ENCODE results near the gene INPP5E. TPM values are rescaled to one million over a fixed set of nuclear protein-coding genes. Genes with fewer than 3 reads are reported as not detected.

The INPP5E gene
- total RNA-seq, 1 experiment from 2014 or later = 11.3 TPM

- intact Hi-C loops (cut with micrococcal nuclease; ENCODE audit: unreplicated experiment) = no loop called here
- Mint-ChIP-seq H3K4me1 (ENCODE audit: low read depth, unreplicated experiment) (no peaks in the 10 kb centered on the region), H3K9me3 (ENCODE audit: low read depth, unreplicated experiment) (no peaks in the 10 kb centered on the region), H3K27me3 (ENCODE audit: unreplicated experiment) (no peaks in the 10 kb centered on the region), H3K36me3 (ENCODE audit: insufficient read depth, unreplicated experiment) (peaks cover 23% of the 10 kb centered on the region), H3K27ac (ENCODE audit: unreplicated experiment) (no peak overlapping the region), H3K4me3 (ENCODE audit: low read depth, unreplicated experiment) (no peak overlapping the region)
- DNase-seq = no peak
- CTCF ChIA-PET = no interaction called here
- no peak for TF ChIP-seq CTCF (IDR thresholded peaks at IDR 0.05; ENCODE audit: unreplicated experiment)
- BruUV-seq (replicated peaks) = no TSS peak
Measured at GRCh38 chr9:136416914-136417313, 22.7 kb downstream of the INPP5E start.

- no peak for DNase-seq
- Mint-ChIP-seq H3K4me1 (ENCODE audit: low read depth, unreplicated experiment) (peaks cover 3% of the 10 kb centered on the region), H3K27ac (ENCODE audit: unreplicated experiment) (no peak overlapping the region), H3K36me3 (ENCODE audit: insufficient read depth, unreplicated experiment) (peaks cover 20% of the 10 kb centered on the region), H3K27me3 (ENCODE audit: unreplicated experiment) (no peaks in the 10 kb centered on the region), H3K9me3 (ENCODE audit: low read depth, unreplicated experiment) (no peaks in the 10 kb centered on the region), H3K4me3 (ENCODE audit: low read depth, unreplicated experiment) (no peak overlapping the region)
- intact Hi-C loops (cut with micrococcal nuclease; ENCODE audit: unreplicated experiment) = no loop called here
- TF ChIP-seq CTCF (IDR thresholded peaks at IDR 0.05; ENCODE audit: unreplicated experiment) = no peak
- BruUV-seq (replicated peaks) = no TSS peak
- CTCF ChIA-PET = no interaction called here
Measured at GRCh38 chr9:136416427-136416826, 23.2 kb downstream of the INPP5E start.

GRCh38 chr9:136412962-136413361 is 26.7 kb downstream of the INPP5E start:
- no peak for TF ChIP-seq CTCF (IDR thresholded peaks at IDR 0.05; ENCODE audit: unreplicated experiment)
- no peaks in the 10 kb centered on the region for H3K27me3 Mint-ChIP-seq (ENCODE audit: unreplicated experiment)
- DNase-seq = no peak
- H3K9me3 Mint-ChIP-seq (ENCODE audit: low read depth, unreplicated experiment) = no peaks in the 10 kb centered on the region
- H3K27ac Mint-ChIP-seq (ENCODE audit: unreplicated experiment) = no peak overlapping the region
- H3K4me1 Mint-ChIP-seq (ENCODE audit: low read depth, unreplicated experiment) = peaks cover 21% of the 10 kb centered on the region
- no TSS peak for BruUV-seq (replicated peaks)
- intact Hi-C loops (cut with micrococcal nuclease; ENCODE audit: unreplicated experiment) = no loop called here
- peaks cover 44% of the 10 kb centered on the region for H3K36me3 Mint-ChIP-seq (ENCODE audit: insufficient read depth, unreplicated experiment)
- no peak overlapping the region for H3K4me3 Mint-ChIP-seq (ENCODE audit: low read depth, unreplicated experiment)
- CTCF ChIA-PET = no interaction called here

GRCh38 chr9:136411378-136411777 is 28.3 kb downstream of the INPP5E start:
- Mint-ChIP-seq H3K36me3 (ENCODE audit: insufficient read depth, unreplicated experiment) (peaks cover 49% of the 10 kb centered on the region), H3K4me3 (ENCODE audit: low read depth, unreplicated experiment) (peak overlapping the region; percentile 93), H3K9me3 (ENCODE audit: low read depth, unreplicated experiment) (no peaks in the 10 kb centered on the region), H3K27me3 (ENCODE audit: unreplicated experiment) (no peaks in the 10 kb centered on the region), H3K27ac (ENCODE audit: unreplicated experiment) (peak overlapping the region; percentile 81), H3K4me1 (ENCODE audit: low read depth, unreplicated experiment) (peaks cover 21% of the 10 kb centered on the region)
- BruUV-seq (replicated peaks) = TSS peak; percentile 73
- intact Hi-C loops (cut with micrococcal nuclease; ENCODE audit: unreplicated experiment) = no loop called here
- no peak for TF ChIP-seq CTCF (IDR thresholded peaks at IDR 0.05; ENCODE audit: unreplicated experiment)
- DNase-seq = no peak
- CTCF ChIA-PET = no interaction called here
